HEK293 (cell line): ENCODE data around the gene TCERG1L.

Experiments used
- CTCF ChIA-PET: fragments of 350-600 bp; formaldehyde crosslinking; extraction: SDS; loops from one replicate; lab custom pipeline; 2021; ENCODE audit warnings: antibody characterized with exemption; lab: Yijun Ruan, JAX
- POLR2A ChIA-PET: fragments of 300-600 bp; formaldehyde crosslinking; extraction: SDS; loops from one replicate; lab custom pipeline; 2020; ENCODE audit warnings: antibody characterized with exemption, inconsistent platforms; lab: Yijun Ruan, JAX
- H3K27ac ChIP-seq: fragments of 200-500 bp; sonication (Bioruptor generic); 2 replicates; pipeline ENCODE4 v1.5.1; 2014; ENCODE audit warnings: low read depth, low read length, control low read depth, inconsistent platforms; ENCODE audit errors: extremely low read depth
- H3K36me3 ChIP-seq, 2 experiments: fragments of 200-500 bp in 1 of 2; sonication (Bioruptor generic) in 1 of 2; 1 replicate in 1 of 2; 2 replicates in 1 of 2; pipeline ENCODE4 v1.5.1; 2014 to 2017; ENCODE audit warnings: inconsistent platforms in 2 of 2, low read length in 2 of 2; ENCODE audit not compliant: control insufficient read depth in 2 of 2, insufficient read depth in 1 of 2
- H3K4me1 ChIP-seq: fragments of 200-500 bp; sonication (Bioruptor generic); 2 replicates; pipeline ENCODE4 v1.5.1; 2014; ENCODE audit warnings: mild to moderate bottlenecking, low read length, inconsistent platforms; ENCODE audit not compliant: control insufficient read depth, insufficient read depth
- H3K4me3 ChIP-seq: 2 replicates; pipeline ENCODE4 v1.5.1; 2011; ENCODE audit warnings: low read depth, mild to moderate bottlenecking, control low read depth, low read length, moderate library complexity
- H3K9me3 ChIP-seq: fragments of 200-500 bp; sonication (Bioruptor generic); 2 replicates; pipeline ENCODE4 v1.5.1; 2014; ENCODE audit warnings: low read depth, low read length, inconsistent platforms; ENCODE audit not compliant: control insufficient read depth, insufficient read depth
- ELK4 ChIP-seq: IDR thresholded peaks from 2 replicates; pipeline ENCODE4 v1.6.1; 2011; ENCODE audit warnings: mild to moderate bottlenecking, low read depth, low read length, borderline replicate concordance
- GLIS2 ChIP-seq: fragments of 450-650 bp; formaldehyde crosslinking; IDR thresholded peaks from 2 replicates; pipeline ENCODE4 v1.5.1; 2016; ENCODE audit warnings: missing biosample characterization, missing genetic modification characterization
- KLF1 ChIP-seq: fragments of 450-650 bp; formaldehyde crosslinking; IDR thresholded peaks from 2 replicates; pipeline ENCODE4 v1.5.1; 2016; ENCODE audit warnings: missing biosample characterization, missing genetic modification characterization
- KLF9 ChIP-seq: fragments of 450-650 bp; formaldehyde crosslinking; IDR thresholded peaks from 2 replicates; pipeline ENCODE4 v1.5.1; 2016; ENCODE audit warnings: missing biosample characterization, missing genetic modification characterization, low read depth
- MEIS1 ChIP-seq: sonication (generic); formaldehyde crosslinking; IDR thresholded peaks from 2 replicates; pipeline ENCODE4 v1.8.1; 2022; ENCODE audit warnings: missing genetic modification reagents, mild to moderate bottlenecking, borderline replicate concordance
- TSHZ1 ChIP-seq: fragments of 450-650 bp; formaldehyde crosslinking; IDR thresholded peaks from 2 replicates; pipeline ENCODE4 v1.5.1; 2016; ENCODE audit warnings: missing biosample characterization, missing genetic modification characterization, borderline replicate concordance
- YY2 ChIP-seq: fragments of 450-650 bp; formaldehyde crosslinking; IDR thresholded peaks from 2 replicates; pipeline ENCODE4 v1.5.1; 2016; ENCODE audit warnings: missing biosample characterization, missing genetic modification characterization
- ZFHX2 ChIP-seq: fragments of 450-650 bp; formaldehyde crosslinking; conservative IDR thresholded peaks from 2 replicates; pipeline ENCODE4 v1.5.1; 2016; ENCODE audit warnings: missing biosample characterization, missing genetic modification characterization
- ZNF121 ChIP-seq: fragments of 450-650 bp; formaldehyde crosslinking; IDR thresholded peaks from 2 replicates; pipeline ENCODE4 v1.5.1; 2016; ENCODE audit warnings: missing biosample characterization, missing genetic modification characterization
- ZNF138 ChIP-seq: fragments of 450-650 bp; formaldehyde crosslinking; IDR thresholded peaks from 2 replicates; pipeline ENCODE4 v1.5.1; 2016; ENCODE audit warnings: missing biosample characterization, missing genetic modification characterization, borderline replicate concordance
- ZNF140 ChIP-seq: fragments of 450-650 bp; formaldehyde crosslinking; IDR thresholded peaks from 2 replicates; pipeline ENCODE4 v1.5.1; 2016; ENCODE audit warnings: missing biosample characterization, missing genetic modification characterization
- ZNF157 ChIP-seq: fragments of 450-650 bp; formaldehyde crosslinking; IDR thresholded peaks from 2 replicates; pipeline ENCODE4 v1.5.1; 2016; ENCODE audit warnings: missing biosample characterization, missing genetic modification characterization
- ZNF184 ChIP-seq: fragments of 450-650 bp; IDR thresholded peaks from 2 replicates; pipeline ENCODE4 v1.5.1; 2018; ENCODE audit warnings: missing biosample characterization, mild to moderate bottlenecking, missing genetic modification characterization
- ZNF223 ChIP-seq: fragments of 450-650 bp; formaldehyde crosslinking; IDR thresholded peaks from 2 replicates; pipeline ENCODE4 v1.5.1; 2016; ENCODE audit warnings: missing biosample characterization, missing genetic modification characterization
- ZNF26 ChIP-seq: fragments of 450-650 bp; formaldehyde crosslinking; IDR thresholded peaks from 2 replicates; pipeline ENCODE4 v1.5.1; 2016; ENCODE audit warnings: missing biosample characterization, missing genetic modification characterization
- ZNF423 ChIP-seq: fragments of 450-650 bp; formaldehyde crosslinking; IDR thresholded peaks from 2 replicates; pipeline ENCODE4 v1.5.1; 2016; ENCODE audit warnings: missing biosample characterization, missing genetic modification characterization
- ZNF488 ChIP-seq: fragments of 450-650 bp; formaldehyde crosslinking; IDR thresholded peaks from 2 replicates; pipeline ENCODE4 v1.5.1; 2016; ENCODE audit warnings: missing biosample characterization, missing genetic modification characterization
- ZSCAN18 ChIP-seq: fragments of 450-650 bp; formaldehyde crosslinking; IDR thresholded peaks from 2 replicates; pipeline ENCODE4 v1.5.1; 2016; ENCODE audit warnings: missing biosample characterization, missing genetic modification characterization

Gene TCERG1L

GRCh38 chr10:131290781-131291180 is 20.7 kb downstream of the TCERG1L start (continued):
- TF ChIP-seq ZNF26 (tag by site-specific recombination) = no peak
- no peak for TF ChIP-seq YY2
- TF ChIP-seq ZNF157 (tag by site-specific recombination) = no peak
- TF ChIP-seq ZNF138 (tag by site-specific recombination) = no peak
- TF ChIP-seq ZSCAN18 (tag by site-specific recombination) = no peak
- no peak for TF ChIP-seq KLF9 (tag by site-specific recombination)

- Histone ChIP-seq H3K4me1 (no peaks in the 10 kb centered on the region), H3K4me3 (no peak overlapping the region), H3K36me3 (no peaks in the 10 kb centered on the region), H3K27ac (no peak overlapping the region), H3K9me3 (no peaks in the 10 kb centered on the region)
- CTCF ChIA-PET = interaction anchor here (0.6 to 0.7 kb wide), 2 partner anchors 25 to 215 kb away, joined by 3 to 5 read pairs; no protein-coding TSS in a partner anchor
- POLR2A ChIA-PET = no interaction called here
- TF ChIP-seq ZNF121 (tag by site-specific recombination) (no peak), ELK4 (no peak), ZNF488 (tag by site-specific recombination) (no peak), KLF1 (tag by site-specific recombination) (no peak)
Measured at GRCh38 chr10:131288648-131289047, 22.9 kb downstream of the TCERG1L start.

- H3K36me3 ChIP-seq = no peaks in the 10 kb centered on the region
- no peaks in the 10 kb centered on the region for H3K4me1 ChIP-seq
- no peak overlapping the region for H3K4me3 ChIP-seq
- H3K9me3 ChIP-seq = no peaks in the 10 kb centered on the region
- POLR2A ChIA-PET = no interaction called here
- no peak overlapping the region for H3K27ac ChIP-seq
- CTCF ChIA-PET = no interaction called here
- TF ChIP-seq ZSCAN18 (tag by site-specific recombination) = no peak
Measured at GRCh38 chr10:131282961-131283360, 28.6 kb downstream of the TCERG1L start.

- CTCF ChIA-PET = interaction anchor here (0.6 kb wide), 1 partner anchor 233 kb away, joined by 4 read pairs; no protein-coding TSS in a partner anchor
- POLR2A ChIA-PET = no interaction called here
- Histone ChIP-seq H3K9me3 (no peaks in the 10 kb centered on the region), H3K27ac (no peak overlapping the region), H3K4me3 (no peak overlapping the region), H3K36me3 (no peaks in the 10 kb centered on the region), H3K4me1 (no peaks in the 10 kb centered on the region)
- TF ChIP-seq ZNF223 (no peak), ZNF423 (tag by site-specific recombination) (no peak), MEIS1 (CRISPR knock-in tag) (no peak), ZFHX2 (tag by site-specific recombination) (no peak), ZNF140 (tag by site-specific recombination) (no peak), GLIS2 (no peak), TSHZ1 (tag by site-specific recombination) (no peak), ZNF184 (no peak)
Measured at GRCh38 chr10:131280101-131280500, 31.4 kb downstream of the TCERG1L start.
